Middle frontal gyrus (tissue), 1 donor: Measurements from ENCODE around the gene SLC2A1.

Experiments
- DNase-seq: peaks from one replicate; pipeline ENCODE4 v3.0.0-alpha.2; 2015; ENCODE audit warnings: low spot score; ENCODE audit errors: extremely low spot score

SLC2A1 gene

DNA sequence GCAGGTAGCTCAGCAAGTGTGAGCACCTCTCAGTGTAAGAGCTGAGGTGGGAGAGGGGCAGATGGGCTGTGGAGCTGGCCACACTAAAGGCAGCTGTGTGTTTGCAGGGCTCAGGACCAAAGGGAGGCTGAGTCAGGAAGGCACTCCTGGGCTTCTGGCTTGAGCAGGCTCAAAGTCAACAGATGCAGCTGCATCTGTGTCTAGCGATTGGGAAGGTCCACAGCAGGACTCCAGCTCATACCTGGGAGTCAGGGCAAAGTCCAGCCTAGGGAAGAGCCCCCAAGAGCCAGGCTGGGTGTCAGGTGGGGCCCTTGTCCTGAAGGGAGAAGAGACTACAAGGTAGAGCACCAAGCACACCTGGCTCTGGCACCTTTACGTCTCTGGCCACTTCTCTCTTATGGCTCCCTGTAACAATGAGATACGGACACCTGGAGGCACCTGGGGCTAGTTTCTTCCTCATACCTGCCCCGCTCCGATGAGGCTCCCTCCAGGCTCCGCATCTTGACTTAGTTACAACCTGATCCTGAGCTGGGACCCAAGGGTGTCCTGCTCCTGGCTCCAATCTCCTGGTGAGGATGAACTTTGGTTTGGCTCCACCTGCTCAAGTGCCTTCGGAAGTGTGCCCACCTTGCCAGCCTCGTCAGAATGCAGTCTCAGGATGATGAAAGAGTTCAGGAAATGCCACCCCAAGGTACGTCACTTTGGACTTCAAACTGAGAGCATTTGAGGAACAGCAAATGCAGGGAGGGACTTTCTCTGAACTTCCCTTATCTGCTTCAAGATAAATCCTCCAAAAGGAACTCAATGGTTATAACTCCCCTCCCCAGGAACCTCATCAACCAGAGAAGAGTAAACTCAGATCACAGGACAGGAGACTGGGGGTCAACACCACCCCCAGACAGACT lies 21.5 kb upstream of the SLC2A1 start:
- DNase-seq = no peak

DNA sequence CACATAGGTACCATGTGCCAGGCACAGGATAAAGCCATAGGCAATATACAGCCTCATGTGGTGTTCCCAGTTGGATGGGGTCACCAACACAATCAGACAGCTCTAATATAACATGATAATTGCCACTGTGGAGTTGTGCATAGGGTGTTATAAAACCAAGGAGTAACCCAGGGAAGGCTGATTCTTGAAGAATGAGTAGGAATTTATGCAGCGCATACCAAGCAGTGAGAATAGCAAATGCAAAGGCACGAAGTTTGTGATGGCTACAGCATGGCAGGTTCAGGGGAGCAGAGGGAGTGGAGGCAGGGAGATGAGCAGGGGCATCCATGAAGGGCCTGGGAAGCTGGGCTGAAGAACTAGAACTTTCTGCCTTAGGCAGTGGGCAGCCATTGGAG lies 20.4 kb upstream of the SLC2A1 start:
- no peak for DNase-seq

GRCh38 chr1:42978317-42979035 lies 19.8 kb upstream of the SLC2A1 start:
- DNase-seq = no peak

DNA sequence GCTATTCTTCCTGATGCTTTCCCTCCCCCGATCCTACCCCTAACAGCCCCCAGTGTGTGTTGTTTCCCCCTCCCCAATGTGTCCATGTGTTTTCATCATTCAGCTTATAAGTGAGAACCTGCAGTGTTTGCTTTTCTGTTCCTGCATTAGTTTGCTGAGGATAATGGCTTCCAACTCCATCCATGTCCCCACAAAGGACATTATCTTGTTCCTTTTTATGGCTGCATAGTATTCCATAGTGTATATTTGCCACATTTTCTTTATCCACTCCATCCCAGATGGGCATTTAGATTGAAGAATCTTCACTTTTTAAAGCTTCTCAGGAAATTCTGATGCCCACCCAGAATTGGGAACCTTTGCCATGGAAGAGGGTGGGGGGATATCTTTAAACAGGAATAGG lies 19.0 kb upstream of the SLC2A1 start:
- DNase-seq = no peak

DNA sequence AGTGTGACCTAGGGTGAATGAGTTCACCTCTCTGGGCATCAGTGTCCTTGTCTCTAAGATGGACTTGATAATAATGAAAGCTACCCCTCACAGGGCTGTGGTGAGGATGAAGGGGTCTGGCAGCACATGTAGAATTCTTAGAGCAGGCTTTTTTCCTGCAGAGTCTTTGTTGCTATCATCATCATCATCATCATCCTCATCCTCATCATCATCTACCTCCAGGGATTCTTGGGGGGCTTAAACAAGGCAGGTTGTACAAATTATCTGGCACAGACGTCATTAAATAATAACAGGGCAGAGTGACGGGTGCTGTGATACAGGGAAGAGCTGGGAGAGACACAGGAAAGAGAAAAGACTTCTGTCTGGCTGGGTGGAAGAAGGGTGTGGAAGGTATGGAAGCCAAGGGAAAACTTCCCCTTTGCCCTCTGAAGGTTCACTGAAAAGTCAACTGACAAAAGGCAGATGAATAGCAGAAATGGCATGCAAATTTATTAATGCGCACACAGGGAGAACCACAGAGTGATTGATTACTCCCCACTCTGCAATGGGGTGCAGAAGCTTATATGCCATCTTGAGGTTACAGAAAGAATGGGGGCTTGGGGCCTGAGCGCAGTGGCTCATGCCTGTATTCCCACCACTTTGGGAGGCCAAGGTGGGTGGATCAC lies 17.0 kb upstream of the SLC2A1 start:
- no peak for DNase-seq

DNA sequence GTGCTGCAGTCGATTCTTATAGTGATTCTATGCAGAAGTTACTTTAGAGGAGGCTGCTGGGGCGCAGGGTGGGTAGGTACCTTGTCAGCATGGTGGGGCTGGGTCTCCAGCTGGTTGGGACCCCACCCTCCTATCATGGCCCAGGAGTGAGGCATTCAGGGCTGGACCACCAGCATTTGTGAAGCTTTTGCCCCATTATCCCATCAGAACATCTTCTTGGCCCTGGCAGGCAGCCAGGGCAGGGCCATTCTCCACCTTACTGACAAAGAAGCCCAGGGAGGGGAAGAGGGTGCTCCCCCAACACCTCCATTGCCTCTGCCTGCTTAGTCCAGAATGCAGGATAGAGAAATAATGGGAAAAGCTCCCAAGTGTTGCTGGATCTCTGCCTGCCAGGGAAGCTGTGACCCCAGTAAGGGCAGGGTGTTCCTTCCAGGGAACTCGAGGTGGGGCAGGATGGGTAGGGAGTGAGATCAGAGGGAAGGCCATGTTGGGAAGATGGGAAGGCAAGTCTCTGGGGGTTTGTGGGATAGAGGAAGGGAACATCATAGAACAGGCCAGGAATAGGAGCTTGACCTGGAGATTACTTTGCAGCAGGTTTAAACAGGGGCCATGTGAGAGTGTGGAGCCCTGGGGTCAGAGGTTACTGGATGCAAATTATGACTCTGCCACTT lies 16.2 kb upstream of the SLC2A1 start:
- DNase-seq = no peak

DNA sequence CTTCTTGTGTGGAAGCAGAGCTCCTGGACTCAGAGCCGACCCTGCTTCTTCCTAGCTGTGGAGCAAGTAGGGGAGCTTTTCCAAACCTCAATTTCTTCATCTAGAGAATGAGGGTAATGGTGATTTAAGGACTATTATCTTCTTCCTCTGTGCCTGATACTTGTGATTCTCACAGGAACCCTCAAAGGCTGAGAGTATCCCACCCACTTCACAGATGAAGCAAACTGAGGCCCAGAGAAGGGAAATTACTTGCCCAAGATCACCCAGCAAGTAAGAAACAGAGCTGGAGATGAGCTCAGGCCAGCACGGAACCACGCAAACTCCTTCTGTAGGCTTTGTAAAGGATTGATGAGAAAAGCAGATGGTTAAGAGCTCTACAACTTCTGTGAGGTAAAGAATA lies 15.1 kb upstream of the SLC2A1 start:
- no peak for DNase-seq

DNA sequence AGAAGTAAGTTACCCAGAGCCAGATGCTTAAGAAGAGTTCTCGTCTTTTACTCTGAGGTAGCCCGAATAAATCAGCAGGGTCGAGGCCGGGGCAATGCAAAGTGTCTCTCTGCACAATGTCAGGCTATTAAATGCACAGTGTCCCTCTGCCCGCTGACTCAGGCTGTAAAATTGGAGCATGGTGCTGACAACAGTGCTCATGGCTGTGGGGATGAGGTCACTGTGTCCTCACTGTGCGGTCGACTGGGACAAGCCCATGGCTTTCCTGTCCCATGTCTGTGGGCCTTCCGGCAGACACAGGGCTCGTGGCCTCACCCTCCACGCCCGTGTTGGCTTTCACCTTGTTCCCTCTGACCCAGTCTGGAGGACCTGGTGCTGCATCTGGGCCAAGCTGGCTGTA lies 14.6 kb upstream of the SLC2A1 start:
- DNase-seq = no peak

DNA sequence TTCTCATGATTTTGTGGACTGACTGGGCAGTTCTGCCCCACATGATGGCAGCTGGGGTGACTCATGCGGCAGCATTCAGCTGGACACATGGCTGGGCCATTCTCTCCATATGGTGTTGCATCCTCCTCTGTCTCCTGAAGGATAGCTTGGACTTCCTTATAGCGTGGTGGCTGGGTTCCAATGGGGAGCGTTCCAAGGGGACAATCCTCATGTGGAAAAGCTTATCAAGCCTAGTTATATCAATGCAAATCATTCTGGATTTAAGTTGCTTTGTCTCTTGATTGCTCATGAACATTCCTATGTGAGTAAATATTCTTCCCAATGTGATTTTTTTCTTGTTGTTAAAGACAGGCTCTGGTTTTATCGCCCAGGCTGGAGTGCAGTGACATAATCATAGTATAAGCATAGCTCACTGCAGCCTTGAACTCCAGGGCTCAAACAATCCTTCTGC lies 13.2 kb upstream of the SLC2A1 start:
- no peak for DNase-seq

DNA sequence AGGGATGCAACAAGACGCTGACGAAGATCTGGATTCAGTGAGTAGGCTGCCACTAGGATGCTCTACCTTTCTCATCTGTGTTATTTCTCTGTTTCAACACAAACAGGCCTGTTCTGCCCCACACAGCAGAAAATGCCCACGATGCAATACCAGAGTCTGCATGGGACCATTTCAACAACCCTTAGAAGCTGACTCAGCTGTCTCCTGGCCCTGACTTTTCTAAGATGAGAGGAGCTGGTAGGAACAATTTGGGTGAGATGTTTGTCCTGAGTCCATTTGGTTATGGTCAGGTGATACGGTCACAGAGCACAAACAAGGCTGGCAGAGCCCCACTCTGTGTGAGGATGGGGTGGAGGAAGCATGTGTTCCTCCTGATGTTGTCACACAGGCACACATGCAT lies 11.5 kb upstream of the SLC2A1 start:
- DNase-seq = no peak

GRCh38 chr1:42968654-42969053 lies 10.0 kb upstream of the SLC2A1 start:
- no peak for DNase-seq

DNA sequence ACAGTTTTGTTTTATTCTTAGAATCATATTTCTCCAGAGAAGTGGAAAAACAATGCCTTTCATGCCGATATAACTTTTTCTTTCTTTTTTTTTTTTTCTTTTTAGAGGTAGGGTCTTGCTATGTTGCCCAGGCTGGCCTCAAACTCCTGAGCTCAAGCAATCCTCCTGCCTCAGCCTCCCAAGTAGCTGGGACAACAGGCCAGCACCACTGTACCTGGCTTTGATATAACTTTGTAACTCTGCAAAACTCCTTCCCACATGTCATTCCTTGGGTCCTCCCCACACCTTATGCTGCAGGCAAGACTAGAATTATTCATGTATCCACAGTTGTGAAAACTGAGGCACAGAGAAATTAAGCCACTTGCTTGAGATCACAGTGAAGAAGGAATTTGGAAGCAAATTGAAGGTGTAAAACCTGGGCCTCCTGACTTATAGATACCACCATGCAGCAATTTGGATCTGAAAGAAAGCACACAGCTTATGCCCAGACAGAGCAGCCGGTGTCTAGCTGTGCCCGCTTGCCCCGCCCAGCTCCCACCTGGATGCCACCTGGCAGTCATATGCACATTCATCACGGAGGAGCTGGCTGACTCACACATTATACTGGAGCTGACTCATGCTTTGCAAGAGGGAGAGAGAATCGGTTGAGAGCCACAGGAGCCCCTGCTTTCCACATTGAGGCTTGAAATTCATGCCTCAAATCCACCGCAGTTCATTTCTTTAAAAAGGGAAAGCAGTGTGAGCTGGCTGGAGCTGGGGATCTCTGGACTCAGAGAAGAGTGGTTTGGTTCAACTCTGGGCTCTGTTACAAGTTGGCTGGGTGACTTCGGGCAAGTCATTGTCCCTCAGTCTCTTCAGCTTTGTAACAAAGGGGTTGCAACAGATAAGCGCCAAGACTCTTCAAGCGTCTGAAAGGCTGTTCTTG lies 8.3 kb upstream of the SLC2A1 start:
- DNase-seq = no peak

DNA sequence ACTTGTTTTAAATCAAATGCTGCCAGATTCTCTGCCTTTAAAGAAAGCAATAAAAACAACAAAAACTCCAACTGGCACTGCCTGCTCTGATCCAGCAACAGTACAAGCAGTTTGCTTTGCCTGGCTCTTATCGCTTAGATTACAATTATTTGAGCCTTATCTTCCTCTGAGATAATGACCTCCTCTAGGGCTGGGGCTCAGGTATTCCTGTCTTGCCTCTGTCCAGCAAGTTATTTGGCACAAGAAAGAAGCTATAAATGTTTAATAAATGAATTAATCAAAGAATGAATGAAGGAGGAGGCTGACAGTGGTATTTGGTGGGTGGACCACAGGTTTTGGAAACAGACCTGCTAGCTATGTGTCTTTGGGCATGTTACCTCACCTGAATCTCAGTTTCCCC lies 6.7 kb upstream of the SLC2A1 start:
- no peak for DNase-seq

DNA sequence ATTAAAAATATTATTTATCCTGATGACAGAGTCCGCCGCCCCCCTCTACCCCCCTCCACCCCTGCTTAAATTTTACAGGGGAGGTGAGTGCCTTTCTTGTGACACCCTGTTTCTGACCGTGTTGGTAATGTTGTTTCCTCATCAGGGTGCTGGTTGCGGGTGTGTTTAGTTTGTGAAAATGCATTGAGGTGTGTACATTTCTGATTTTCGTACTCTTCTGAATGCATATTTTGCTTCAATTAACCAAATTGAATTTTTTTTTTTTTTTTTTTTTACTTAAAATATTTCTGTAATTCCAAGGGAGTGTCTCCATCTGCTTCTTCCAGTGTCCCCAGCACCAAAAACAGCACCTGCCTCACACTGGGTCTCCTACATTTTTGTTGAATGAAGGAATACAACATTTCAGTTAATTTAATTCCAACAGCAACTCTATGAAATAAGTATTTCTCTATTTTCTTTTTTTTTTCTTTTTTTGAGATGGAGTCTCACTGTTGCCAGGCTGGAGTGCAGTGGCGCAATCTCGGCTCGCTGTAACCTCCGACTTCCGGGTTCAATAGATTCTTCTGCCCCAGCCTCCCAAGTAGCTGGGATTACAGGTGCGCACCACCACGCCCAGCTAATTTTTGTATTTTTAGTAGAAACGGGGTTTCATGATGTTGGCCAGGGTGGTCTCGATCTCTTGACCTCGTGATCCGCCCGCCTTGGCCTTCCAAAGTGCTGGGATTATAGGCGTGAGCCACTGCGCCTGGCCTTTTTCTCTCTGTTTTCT lies 5.6 kb upstream of the SLC2A1 start:
- DNase-seq = no peak

- no peak for DNase-seq
Measured at GRCh38 chr1:42963378-42964043, 4.8 kb upstream of the SLC2A1 start.

GRCh38 chr1:42962641-42963377 lies 4.1 kb upstream of the SLC2A1 start:
- DNase-seq = no peak

DNA sequence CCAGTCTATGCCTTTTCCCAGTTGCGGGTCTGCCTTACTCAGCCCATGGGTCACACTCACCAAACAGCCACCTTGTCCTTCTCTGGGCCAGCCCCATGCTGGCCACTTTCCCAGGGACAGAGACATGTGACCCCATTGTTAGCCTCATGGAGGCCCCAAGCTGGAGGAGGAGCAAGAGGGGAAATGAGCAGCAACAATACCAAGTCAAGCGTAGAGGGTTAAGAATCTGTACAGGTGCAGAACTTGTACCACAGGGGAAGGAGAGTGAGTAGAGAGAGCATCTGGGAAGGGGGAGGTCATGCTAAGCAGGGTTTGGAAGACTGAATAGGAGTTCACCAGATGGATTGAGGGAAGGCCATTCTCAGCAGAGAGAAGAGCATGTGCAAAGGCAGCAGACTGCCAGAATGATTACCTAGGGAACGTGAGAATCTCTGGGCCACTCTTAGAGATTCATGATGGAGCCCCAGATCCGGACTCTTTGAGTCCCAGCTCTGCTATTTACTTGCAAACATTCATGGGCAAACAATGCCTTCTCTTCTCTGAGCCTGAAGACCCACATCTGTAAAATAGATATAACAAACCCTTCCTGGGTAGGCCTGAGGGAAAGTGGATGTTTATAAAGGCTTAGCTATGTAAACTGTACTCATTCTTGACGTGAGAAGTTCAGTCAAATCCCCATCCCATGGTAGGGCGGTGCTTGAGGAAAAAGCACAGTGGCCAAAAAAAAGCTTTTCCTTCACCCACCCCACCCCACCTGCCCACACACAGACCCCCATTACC lies 2.8 kb upstream of the SLC2A1 start:
- no peak for DNase-seq
